HepG2 (cell line): ENCODE measurements around the gene ABHD17A. TPM values are rescaled to one million over a fixed set of nuclear protein-coding genes. Genes with fewer than 3 reads are reported as not detected.
A peak's percentile ranks its signal among the peaks of the same experiment; 100 is the strongest.

Experiments
- ARNT2 ChIP-seq: sonication (generic); formaldehyde crosslinking; IDR thresholded peaks from 2 replicates; pipeline ENCODE4 v1.8.0; 2022; ENCODE audit warnings: mild to moderate bottlenecking, low read depth, missing genetic modification reagents, moderate library complexity
- DR1 ChIP-seq: sonication (generic); formaldehyde crosslinking; IDR thresholded peaks from 2 replicates; pipeline ENCODE4 v1.8.0; 2021; ENCODE audit warnings: mild to moderate bottlenecking, missing genetic modification reagents, inconsistent platforms
- GABPB1 ChIP-seq: IDR thresholded peaks from 2 replicates; pipeline ENCODE4 v1.6.1; 2016; ENCODE audit warnings: mild to moderate bottlenecking, missing genetic modification reagents, moderate library complexity, missing compliant biosample characterization
- GTF2F1 ChIP-seq: fragments of 150-350 bp; IDR thresholded peaks from 2 replicates; pipeline ENCODE4 v1.6.1; 2014; ENCODE audit warnings: low read length
- HOXA7 ChIP-seq: sonication (generic); formaldehyde crosslinking; IDR thresholded peaks from 2 replicates; pipeline ENCODE4 v1.8.1; 2022; ENCODE audit warnings: mild to moderate bottlenecking, missing genetic modification reagents, moderate library complexity
- JDP2 ChIP-seq: sonication (generic); formaldehyde crosslinking; IDR thresholded peaks from 2 replicates; pipeline ENCODE4 v1.8.1; 2022; ENCODE audit warnings: missing genetic modification reagents, borderline replicate concordance
- KLF12 ChIP-seq: sonication (generic); formaldehyde crosslinking; IDR thresholded peaks from 2 replicates; pipeline ENCODE4 v1.4.0; 2020; ENCODE audit warnings: missing genetic modification reagents, borderline replicate concordance
- MXD1 ChIP-seq: sonication (generic); formaldehyde crosslinking; IDR thresholded peaks from 2 replicates; pipeline ENCODE4 v1.4.0; 2020; ENCODE audit warnings: mild to moderate bottlenecking, missing genetic modification reagents
- NFAT5 ChIP-seq: sonication (generic); formaldehyde crosslinking; IDR thresholded peaks from 2 replicates; pipeline ENCODE4 v1.4.0; 2020; ENCODE audit warnings: missing genetic modification reagents
- NFKBIZ ChIP-seq: IDR thresholded peaks from 2 replicates; pipeline ENCODE4 v1.6.1; 2018; ENCODE audit warnings: missing genetic modification reagents, missing compliant biosample characterization
- NR2C2 ChIP-seq: sonication (generic); formaldehyde crosslinking; IDR thresholded peaks from 2 replicates; pipeline ENCODE4 v1.4.0; 2020; ENCODE audit warnings: missing genetic modification reagents, mild to moderate bottlenecking, moderate library complexity, borderline replicate concordance
- PAF1 ChIP-seq: IDR thresholded peaks from 2 replicates; pipeline ENCODE4 v1.6.1; 2016; ENCODE audit warnings: missing genetic modification reagents, missing compliant biosample characterization
- PHF21A ChIP-seq: sonication (generic); formaldehyde crosslinking; IDR thresholded peaks from 2 replicates; pipeline ENCODE4 v1.5.0; 2020; ENCODE audit warnings: mild to moderate bottlenecking, missing genetic modification reagents
- POLR2G ChIP-seq: fragments of 200-400 bp; formaldehyde crosslinking; IDR thresholded peaks from 2 replicates; pipeline ENCODE4 v1.6.1; 2018; ENCODE audit warnings: mild to moderate bottlenecking, low read depth, low read length, moderate library complexity
- RNF2 ChIP-seq: fragments of 450-650 bp; conservative IDR thresholded peaks from 2 replicates; pipeline ENCODE4 v1.6.1; 2016; ENCODE audit warnings: low read depth
- SIX4 ChIP-seq: sonication (generic); formaldehyde crosslinking; IDR thresholded peaks from 2 replicates; pipeline ENCODE4 v1.4.0; 2020; ENCODE audit warnings: missing genetic modification reagents
- SOX6 ChIP-seq, 2 experiments: fragments of 450-650 bp in 1 of 2; sonication (generic) in 1 of 2; formaldehyde crosslinking in 1 of 2; IDR thresholded peaks; 2 replicates each; pipeline versions ENCODE4 v1.4.0 to v1.6.1; 2017 to 2020; ENCODE audit warnings: antibody characterized with exemption in 1 of 2, mild to moderate bottlenecking in 1 of 2, missing genetic modification reagents in 1 of 2
- SPEN ChIP-seq: sonication (generic); formaldehyde crosslinking; IDR thresholded peaks from 2 replicates; pipeline ENCODE4 v1.5.1; 2020; ENCODE audit warnings: low read depth, mild to moderate bottlenecking, missing genetic modification reagents
- TCF7L2 ChIP-seq: IDR thresholded peaks from 2 replicates; pipeline ENCODE4 v1.6.1; 2011; ENCODE audit warnings: mild to moderate bottlenecking, low read depth, low read length, moderate library complexity
- TFDP1 ChIP-seq: IDR thresholded peaks from 2 replicates; pipeline ENCODE4 v1.6.1; 2016; ENCODE audit warnings: missing compliant biosample characterization, missing genetic modification reagents, borderline replicate concordance
- THAP11 ChIP-seq: IDR thresholded peaks from 2 replicates; pipeline ENCODE4 v1.6.1; 2016; ENCODE audit warnings: missing biosample characterization, missing genetic modification reagents
- U2AF2 ChIP-seq: fragments of 200-400 bp; formaldehyde crosslinking; IDR thresholded peaks from 2 replicates; pipeline ENCODE4 v1.6.1; 2017; ENCODE audit warnings: low read depth, mild to moderate bottlenecking, low read length
- ZNF484 ChIP-seq: sonication (generic); formaldehyde crosslinking; IDR thresholded peaks from 2 replicates; pipeline ENCODE4 v1.5.1; 2020; ENCODE audit warnings: mild to moderate bottlenecking, low read depth, missing genetic modification reagents, borderline replicate concordance
- ZNF850 ChIP-seq: sonication (generic); formaldehyde crosslinking; conservative IDR thresholded peaks from 2 replicates; pipeline ENCODE4 v1.9.0; 2021; ENCODE audit warnings: mild to moderate bottlenecking, missing genetic modification reagents
- polyA plus RNA-seq, 8 experiments: library from polyadenylated mRNA; depleted of rRNA in 3 of 8; stranded (reverse) in 7 of 8; unstranded in 1 of 8; fragments of >200 nt; fragmentation: Illumina TruSeq in 4 of 8; extraction: Trizol in 4 of 8; gene quantifications; 2 replicates each; pipeline versions ENCODE4 v1.2.1 to v1.2.3, GENCODE V29; 2011 to 2016; ENCODE audit warnings: low read depth in 4 of 8, missing spikeins in 1 of 8, mixed read lengths in 1 of 8; ENCODE audit not compliant: insufficient read depth in 1 of 8
- total RNA-seq, 5 experiments: library from RNA; depleted of rRNA; stranded (reverse); fragments of >200 nt; fragmentation: Illumina TruSeq; extraction: Trizol; gene quantifications; 2 replicates each; pipeline ENCODE4 v1.2.3, GENCODE V29; 2016; ENCODE audit warnings: low read depth in 1 of 5

Gene ABHD17A
- total and polyA plus RNA-seq, 2 of the 13 experiments (the other 11 are each of a cell fraction or from before 2014, with no cell fraction given) = 27.7 to 40.8 TPM

- TF ChIP-seq KLF12 (CRISPR knock-in tag) (peak; percentile 44; the same call in 1 of the 2 replicates), PAF1 (CRISPR knock-in tag) (no peak), POLR2G (0 out of 2 replicates have a peak, but pooled peaks have one; percentile 37), NFKBIZ (CRISPR knock-in tag) (no peak), TCF7L2 (no peak), RNF2 (no peak), ZNF484 (no peak), PHF21A (CRISPR knock-in tag) (peak; percentile 73), TFDP1 (CRISPR knock-in tag) (no peak; the same call in 1 of the 2 replicates), SIX4 (CRISPR knock-in tag) (no peak), THAP11 (CRISPR knock-in tag) (no peak), SOX6 (IDR thresholded peaks at IDR 0.05) (no peak), SOX6 (CRISPR knock-in tag; IDR thresholded peaks at IDR 0.05) (no peak), GTF2F1 (no peak), ARNT2 (CRISPR knock-in tag) (no peak), NFAT5 (CRISPR knock-in tag) (no peak), JDP2 (no peak), NR2C2 (no peak), MXD1 (CRISPR knock-in tag) (no peak), SPEN (CRISPR knock-in tag) (peak; percentile 31; the same call in 1 of the 2 replicates), HOXA7 (CRISPR knock-in tag) (no peak), DR1 (CRISPR knock-in tag) (no peak; the same call in 1 of the 2 replicates), ZNF850 (no peak), GABPB1 (peak; percentile 39; the same call in 1 of the 2 replicates), U2AF2 (no peak)
Observed at GRCh38 chr19:1839658-1840540, 45.4 kb downstream of the ABHD17A start (continued).
